Iris pigment epithelial cell (primary cell): ENCODE data around the gene PTPRT.

ENCODE experiments used
- DNase-seq: peaks from one replicate; pipeline ENCODE4 v3.0.0-alpha.2; 2011; ENCODE audit warnings: low read depth

PTPRT gene

DNA sequence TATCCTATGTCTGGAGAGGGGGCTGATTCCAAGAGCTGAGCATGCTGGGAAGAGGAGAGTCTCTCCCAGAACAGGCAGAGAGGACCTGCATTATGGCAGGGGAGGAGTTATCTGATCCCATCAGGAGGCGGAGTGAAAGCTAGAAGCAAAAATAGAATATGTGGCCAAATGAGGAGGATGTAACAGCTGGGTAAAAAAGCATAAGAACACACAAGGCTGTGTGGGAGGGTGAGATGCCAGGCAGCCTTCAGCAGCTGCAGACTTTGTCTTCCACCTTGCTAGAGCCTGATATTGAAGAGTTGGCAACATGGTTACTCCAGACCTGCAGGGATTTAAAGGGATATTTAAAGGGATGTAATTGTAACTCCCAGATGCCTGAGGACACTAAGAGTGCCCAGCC is 167.1 kb downstream of the PTPRT start:
- DNase-seq: no peak

DNA sequence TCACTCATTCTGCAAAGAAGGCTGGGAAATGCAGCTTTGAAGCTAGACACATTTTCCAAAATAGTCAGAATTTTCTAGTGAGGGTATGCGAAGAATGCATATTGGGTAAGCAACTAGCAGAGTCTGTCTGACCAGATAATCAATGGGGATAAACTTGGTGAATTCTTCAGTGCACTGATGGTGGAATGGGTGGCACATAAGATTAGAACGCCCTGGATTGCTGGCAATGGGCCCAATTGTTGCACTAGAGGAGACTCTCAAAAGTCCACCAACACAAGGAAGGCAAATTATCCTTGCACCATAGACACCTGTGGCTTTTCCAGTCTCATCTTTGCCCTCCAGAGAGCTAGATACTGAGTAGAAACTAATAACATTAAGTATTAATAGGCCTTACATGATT is 167.6 kb downstream of the PTPRT start:
- no peak for DNase-seq

DNA sequence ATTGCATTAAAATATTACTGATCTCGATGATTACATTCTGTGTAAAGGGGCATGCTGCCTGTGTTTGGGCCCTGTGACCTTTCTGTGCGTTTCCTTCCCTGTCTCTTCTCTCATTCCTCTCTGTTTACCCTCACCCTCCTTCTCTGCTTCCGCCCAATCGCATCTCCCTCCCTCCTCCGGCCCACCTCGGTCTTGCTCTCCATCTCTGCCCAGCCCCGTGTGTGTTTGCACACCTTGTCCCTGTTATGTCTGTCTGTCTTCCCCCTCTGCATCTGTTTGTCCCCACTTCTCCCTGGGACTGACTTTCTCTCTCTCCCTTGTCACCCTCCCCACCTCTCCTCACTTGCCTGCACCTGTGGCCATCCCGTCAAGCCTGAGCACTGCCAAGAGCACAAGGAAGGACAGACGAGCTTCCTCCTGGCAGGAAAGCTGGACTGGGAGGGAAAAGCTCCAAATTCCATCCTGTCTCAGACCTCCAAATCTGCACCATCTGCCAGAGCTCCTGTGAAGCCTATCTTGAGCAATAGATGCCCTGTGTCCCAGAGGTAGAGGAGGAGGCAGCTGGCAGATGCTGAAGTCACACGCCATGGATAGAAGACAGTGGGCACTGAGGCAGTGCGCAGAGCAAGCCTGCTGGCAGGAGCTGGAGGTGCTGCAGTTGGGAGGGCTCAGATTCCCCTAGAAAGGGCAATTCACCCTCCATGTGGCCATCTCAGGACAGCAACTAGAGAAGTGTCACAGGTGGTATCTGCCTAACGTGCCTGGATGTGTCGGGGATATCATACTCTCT is 172.3 kb downstream of the PTPRT start:
- DNase-seq: no peak

GRCh38 chr20:43016257-43016656 is 173.4 kb downstream of the PTPRT start:
- no peak for DNase-seq

DNA sequence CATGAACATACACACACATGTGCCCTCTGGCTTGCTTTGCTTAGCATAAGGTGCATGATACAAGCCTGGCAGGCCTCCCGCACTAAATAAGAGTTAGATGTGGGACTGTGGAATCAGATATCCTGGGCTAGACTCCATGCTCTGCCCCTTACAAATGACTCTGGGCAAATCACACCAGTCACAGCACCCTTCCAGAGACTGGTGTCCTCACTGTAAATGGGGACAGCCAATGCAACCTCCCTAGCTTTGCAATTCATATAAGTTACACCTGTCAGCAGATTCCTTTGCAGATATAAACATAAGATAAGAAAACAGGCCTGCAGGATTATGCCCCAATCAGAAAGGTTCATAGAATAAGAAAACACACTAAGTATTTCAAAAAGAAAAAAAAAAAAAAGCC is 174.1 kb downstream of the PTPRT start:
- no peak for DNase-seq

DNA sequence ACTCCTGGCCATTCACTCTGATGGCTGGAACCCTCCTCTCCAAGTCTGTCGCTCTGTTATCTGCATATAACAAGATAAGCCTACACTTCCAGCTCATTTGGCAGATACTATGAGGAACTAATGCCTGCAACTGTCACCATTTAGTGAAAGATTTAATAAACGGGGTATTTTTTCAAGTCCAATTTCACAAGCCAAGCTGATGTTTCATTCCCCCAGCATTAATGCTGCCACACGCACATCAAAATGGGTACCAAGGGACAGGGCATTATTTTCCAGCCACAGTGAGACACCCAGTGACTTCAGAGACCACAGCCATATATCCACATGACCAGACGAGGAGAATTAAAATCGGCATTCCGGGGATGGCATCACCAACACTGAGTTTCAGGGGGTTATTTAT is 175.5 kb downstream of the PTPRT start:
- no peak for DNase-seq

DNA sequence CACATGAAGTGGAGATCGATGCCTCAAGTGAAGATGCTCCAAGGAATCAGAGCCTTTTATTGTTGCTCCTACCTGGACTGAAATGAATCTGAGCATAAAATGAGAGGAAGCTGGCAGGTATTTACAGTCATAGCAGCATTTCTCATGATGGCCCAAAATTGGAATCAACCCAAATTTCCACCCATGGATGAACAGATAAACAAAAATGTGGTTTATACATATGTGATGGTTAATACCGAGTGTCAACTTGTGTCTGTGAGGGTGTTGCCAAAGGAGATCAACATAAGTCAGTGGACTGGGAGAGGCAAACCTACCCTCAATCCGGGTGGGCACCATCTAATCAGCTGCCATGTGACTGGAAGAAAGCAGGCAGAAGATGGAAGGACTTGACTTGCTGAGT is 178.2 kb downstream of the PTPRT start:
- DNase-seq: no peak

GRCh38 chr20:43009532-43009931 is 180.2 kb downstream of the PTPRT start:
- no peak for DNase-seq

DNA sequence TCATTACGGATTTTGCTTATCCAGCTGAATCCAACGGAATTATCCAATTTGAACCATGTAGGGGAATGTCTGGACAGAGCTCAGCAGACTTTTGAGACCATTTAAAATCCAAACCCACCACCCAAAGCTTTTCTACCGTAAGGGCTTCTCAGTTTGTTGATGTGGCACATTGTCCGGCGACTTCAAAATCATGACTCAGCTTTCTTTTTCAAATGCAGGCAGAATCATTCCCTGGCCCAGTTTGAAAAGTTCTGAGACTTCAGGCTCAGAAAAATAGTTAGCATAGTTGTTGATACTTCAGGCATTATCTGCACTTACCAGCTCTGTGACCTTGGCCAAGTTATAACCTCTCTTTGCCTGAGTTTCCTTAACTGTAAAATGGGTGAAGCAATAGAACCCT is 182.2 kb downstream of the PTPRT start:
- no peak for DNase-seq

DNA sequence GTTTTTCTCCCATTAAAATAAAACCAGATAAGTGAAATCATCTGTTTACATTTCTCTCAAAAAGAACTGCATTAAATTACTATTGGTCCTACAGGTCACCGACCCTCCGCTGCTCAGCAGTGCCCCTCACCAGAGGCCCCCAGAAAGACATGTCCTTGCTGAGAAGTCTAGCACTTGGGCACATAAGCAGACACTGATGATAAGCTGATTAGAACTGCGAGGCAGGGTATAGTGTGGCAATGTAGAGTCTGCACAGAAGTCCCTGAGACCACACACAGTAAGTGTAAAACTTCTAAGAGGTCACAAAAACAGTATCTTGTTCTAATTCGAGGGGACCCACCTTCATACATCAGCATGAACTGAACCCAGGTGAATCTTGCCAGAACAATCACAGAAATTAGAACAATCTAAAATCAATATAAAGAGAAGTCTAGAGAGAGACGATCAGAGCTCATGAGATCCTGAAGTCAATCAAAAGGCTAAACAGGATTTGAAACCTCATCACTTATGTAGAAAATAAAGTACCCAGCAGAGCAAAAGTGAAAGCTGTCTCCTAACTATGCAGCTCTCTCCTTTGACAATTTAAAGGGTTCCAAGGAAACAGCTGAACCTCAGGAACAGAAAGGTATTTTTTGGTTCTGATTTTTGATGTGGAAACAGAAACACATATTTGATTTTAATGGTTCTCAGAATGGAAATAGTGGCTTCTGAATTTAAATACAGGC is 182.9 kb downstream of the PTPRT start:
- DNase-seq: no peak

DNA sequence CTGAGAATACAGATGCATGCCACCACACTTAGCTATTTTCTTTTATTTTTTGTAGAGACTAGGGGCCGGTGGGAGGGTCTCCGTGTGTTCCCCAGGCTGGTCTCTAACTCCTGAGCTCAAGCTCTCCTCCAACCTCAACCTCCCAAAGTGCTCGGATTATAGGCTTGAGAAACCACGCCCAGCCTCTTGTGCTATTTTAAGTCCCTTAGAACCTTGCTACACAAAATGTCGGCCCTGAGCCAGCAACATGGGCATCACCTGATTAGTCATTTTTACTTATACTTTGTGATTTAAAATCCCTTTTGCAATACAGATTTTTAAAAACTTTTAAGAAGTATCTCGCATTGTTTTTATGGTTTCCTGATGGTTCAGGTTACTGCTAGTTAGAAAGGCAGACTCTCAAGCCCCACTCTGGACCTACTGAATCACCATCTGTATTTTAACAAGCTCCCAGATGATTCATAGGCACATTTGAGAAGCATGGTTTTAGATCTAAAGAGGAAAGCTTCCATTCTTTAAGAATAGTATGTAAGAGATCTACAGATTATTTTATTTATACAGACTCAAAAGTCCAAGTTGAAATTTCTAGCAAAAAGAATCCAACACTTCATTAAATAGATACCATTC is 186.3 kb downstream of the PTPRT start:
- no peak for DNase-seq

DNA sequence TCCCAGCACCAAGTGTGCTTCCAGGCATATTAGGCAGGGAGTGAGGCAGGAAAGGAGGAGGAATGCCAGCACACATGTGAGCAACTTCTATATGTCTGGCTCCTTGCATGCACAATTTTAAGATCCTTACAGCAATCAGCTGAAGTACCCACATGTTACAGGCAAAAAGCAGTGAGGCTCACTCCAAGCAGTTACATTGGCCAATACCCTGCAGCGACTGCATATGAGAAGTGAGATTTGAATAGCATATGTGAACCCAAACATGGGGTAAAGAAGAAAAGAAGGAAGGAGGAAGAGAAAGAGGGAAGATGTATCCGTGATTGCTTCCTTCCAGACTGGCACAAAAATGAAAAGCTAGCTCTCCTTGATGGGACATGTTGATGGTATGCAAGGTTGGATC is 193.6 kb downstream of the PTPRT start:
- DNase-seq: no peak

DNA sequence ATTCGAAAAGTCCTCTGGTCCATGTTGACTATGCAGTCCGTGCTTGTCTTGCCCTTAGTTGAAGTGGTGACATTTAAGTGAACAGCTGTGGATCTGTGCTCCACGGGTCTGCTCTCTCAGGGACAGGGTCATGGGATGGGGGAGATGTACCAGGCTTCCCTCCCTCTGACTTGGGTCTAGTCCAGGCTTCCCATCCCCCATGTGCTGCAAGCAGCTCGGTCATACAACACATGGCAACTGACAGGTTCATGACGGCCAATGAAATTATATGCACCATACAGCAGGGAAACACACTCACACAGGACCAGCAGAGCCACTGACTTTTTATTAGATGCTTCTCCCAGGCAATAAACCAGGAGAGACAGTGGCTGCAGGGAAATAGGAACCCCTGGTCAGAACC is 201.4 kb downstream of the PTPRT start:
- no peak for DNase-seq

DNA sequence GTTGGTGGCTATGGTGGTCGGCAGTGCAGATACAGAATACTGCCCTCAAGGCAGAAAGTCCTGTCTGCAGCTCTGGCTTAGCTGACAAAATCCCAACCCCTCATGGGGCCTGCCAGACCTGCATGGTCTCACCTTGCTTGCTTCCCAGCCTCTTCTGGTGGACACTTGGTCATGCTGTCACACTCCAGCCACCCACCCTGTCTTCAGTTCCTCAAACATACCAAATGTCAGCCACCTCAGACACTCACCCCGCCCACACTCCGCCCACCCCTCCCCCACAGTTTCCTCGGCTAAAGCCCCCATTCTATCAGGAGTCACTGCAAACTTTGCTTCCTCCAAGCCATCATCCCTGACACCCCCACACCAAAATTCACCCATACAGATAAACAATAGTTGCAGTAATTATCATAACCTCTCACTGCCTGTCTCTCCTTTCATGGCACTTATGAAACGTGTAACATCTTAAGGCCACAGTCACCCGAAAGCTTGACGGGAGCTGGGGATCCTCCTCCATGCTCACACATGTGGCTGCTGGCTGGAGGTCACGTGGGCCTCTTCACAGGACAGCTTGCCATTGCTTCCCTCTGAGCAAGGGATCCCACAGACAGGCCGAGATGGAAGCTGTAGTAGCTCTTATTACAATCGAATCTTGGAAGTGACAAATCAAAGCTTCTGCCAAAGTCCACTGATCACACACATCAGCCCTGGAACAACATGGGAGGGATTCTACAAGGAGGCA is 202.2 kb downstream of the PTPRT start:
- no peak for DNase-seq

GRCh38 chr20:42986143-42986773 is 203.4 kb downstream of the PTPRT start:
- DNase-seq: no peak

GRCh38 chr20:42985628-42986027 is 204.1 kb downstream of the PTPRT start:
- no peak for DNase-seq

DNA sequence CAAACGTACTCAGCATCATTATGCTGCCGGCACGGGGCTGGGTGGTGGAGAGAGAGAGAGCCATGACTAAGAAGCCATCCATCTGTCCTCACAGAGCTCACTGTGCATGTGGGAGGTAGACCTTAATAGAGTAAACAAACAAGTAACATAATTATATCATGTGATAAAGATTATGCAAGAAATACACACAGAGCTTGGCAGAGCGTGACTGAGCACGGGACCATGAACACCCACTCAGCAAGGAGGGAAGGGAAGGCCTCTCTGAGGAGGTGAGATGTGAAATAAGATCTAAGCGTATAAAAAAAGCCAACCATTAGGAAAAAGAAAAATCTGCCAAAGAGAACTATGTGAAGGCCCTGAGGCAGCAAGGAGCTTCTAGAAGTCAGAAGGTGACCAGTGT is 207.5 kb downstream of the PTPRT start:
- DNase-seq: no peak

DNA sequence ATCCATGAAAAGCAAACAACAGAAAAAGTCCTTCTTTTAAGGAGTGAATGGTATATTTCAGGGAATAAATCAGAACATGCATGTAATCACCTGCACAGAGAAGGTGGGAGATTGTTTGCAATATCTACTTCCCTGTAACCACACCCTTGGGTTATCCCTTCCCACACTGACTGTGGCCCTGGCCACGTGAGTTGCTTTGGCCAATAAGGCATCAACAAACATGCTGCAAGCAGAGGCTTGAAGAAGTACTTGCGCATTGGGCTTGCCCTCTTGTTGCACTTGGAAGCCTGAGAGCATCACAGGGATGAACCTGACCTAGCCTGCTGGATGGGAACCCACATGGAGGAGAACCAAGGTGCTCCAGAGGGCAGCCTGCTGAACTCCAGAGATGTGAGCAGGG is 208.5 kb downstream of the PTPRT start:
- no peak for DNase-seq

DNA sequence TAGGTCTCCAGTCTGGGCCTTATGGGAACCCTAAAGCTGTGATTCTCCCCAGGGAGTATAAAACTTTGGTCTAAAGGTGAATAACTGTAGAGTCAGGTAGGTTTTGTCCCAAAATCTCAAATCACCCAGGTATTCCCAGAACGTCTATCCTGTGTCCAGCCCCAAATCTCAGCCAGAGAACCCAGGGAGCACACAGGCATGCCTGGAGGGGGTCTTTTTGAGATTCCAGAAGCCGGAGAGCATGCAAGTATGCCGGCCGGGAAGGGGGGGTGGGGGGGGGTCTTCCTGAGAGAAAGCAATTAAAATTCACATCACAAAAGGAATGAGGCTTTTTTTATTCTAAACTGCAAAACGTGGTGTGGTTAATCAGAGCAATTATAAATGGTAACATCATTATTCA is 210.0 kb downstream of the PTPRT start:
- no peak for DNase-seq

DNA sequence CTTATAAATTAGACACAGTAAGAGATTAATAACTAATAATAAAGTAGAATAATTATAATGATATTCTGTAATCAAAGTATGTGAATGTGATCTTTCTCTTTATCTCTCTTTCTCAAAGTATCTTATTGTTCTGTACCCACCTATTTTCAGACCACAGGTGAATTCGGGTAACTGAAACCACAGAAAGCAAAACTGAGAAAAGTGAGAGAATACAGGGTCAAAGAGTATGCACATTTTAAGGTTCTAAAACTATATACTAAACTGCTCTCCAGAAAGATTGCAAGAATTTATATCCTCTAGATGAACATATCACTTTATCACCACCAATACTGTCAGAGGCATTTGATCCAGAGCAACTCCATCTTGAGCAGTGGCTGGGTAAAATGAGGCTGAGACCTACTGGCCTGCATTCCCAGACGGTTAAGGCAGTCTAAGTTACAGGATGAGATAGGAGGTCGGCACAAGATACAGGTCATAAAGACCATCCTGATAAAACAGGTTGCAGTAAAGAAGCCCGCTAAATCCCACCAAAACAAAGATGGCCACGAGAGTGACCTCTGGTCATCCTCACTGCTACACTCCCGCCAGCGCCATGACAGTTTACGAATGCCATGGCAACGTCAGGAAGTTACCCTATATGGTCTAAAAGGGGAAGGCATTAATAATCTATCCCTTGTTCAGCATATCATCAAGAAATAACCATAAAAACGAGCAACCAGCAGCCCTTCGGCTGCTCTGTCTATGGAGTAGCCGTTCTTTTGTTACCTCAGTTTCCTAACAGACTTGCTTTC is 211.3 kb downstream of the PTPRT start:
- no peak for DNase-seq

GRCh38 chr20:42975974-42976373 is 213.7 kb downstream of the PTPRT start:
- DNase-seq: no peak
